HL-60 (cell line): ENCODE data around the gene KCNQ1.

Experiments used
- GABPA ChIP-seq: IDR thresholded peaks from 2 replicates; pipeline ENCODE4 v1.6.1; 2012; ENCODE audit warnings: low read depth
- POLR2AphosphoS5 ChIP-seq: IDR thresholded peaks from 2 replicates; pipeline ENCODE4 v1.6.1; 2012; ENCODE audit warnings: low read depth
- SPI1 ChIP-seq: IDR thresholded peaks from 2 replicates; pipeline ENCODE4 v1.6.1; 2012; ENCODE audit warnings: low read depth, mild to moderate bottlenecking, borderline replicate concordance
- TF ChIP-seq, protein P1 (sequence below): IDR thresholded peaks from one replicate; pipeline ENCODE4 v1.5.1; 2011; ENCODE audit warnings: low read length, control low read depth, inconsistent platforms; ENCODE audit not compliant: insufficient read depth
- TF ChIP-seq, protein P2 (sequence below): IDR thresholded peaks from 2 replicates; pipeline ENCODE4 v1.6.1; 2012; ENCODE audit warnings: low read depth; ENCODE audit not compliant: insufficient replicate concordance

DNA sequence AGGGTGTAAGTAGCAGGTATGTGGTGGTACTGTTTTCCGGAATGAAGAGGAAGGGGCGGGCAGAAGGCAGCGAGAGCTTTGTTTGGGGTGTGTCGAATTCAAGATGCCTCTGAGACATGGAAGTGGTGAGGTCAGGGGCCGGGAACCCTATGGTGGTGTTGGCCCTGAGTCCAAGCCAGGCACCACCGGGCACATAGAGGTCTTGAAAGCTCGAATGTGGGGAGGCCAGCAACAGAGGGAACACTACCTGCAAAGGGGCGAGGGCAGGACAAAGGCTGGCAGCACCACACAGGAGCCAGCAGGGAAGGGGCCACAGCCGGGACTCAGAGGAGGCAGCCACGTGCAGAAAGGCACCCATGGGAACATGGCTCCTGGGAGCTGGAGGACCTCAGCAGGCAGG lies 383.0 kb downstream of the KCNQ1 start:
- TF ChIP-seq, protein P1, sequence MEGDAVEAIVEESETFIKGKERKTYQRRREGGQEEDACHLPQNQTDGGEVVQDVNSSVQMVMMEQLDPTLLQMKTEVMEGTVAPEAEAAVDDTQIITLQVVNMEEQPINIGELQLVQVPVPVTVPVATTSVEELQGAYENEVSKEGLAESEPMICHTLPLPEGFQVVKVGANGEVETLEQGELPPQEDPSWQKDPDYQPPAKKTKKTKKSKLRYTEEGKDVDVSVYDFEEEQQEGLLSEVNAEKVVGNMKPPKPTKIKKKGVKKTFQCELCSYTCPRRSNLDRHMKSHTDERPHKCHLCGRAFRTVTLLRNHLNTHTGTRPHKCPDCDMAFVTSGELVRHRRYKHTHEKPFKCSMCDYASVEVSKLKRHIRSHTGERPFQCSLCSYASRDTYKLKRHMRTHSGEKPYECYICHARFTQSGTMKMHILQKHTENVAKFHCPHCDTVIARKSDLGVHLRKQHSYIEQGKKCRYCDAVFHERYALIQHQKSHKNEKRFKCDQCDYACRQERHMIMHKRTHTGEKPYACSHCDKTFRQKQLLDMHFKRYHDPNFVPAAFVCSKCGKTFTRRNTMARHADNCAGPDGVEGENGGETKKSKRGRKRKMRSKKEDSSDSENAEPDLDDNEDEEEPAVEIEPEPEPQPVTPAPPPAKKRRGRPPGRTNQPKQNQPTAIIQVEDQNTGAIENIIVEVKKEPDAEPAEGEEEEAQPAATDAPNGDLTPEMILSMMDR: no peak
- TF ChIP-seq POLR2AphosphoS5 (no peak), GABPA (no peak), SPI1 (no peak)
- TF ChIP-seq, protein P2, sequence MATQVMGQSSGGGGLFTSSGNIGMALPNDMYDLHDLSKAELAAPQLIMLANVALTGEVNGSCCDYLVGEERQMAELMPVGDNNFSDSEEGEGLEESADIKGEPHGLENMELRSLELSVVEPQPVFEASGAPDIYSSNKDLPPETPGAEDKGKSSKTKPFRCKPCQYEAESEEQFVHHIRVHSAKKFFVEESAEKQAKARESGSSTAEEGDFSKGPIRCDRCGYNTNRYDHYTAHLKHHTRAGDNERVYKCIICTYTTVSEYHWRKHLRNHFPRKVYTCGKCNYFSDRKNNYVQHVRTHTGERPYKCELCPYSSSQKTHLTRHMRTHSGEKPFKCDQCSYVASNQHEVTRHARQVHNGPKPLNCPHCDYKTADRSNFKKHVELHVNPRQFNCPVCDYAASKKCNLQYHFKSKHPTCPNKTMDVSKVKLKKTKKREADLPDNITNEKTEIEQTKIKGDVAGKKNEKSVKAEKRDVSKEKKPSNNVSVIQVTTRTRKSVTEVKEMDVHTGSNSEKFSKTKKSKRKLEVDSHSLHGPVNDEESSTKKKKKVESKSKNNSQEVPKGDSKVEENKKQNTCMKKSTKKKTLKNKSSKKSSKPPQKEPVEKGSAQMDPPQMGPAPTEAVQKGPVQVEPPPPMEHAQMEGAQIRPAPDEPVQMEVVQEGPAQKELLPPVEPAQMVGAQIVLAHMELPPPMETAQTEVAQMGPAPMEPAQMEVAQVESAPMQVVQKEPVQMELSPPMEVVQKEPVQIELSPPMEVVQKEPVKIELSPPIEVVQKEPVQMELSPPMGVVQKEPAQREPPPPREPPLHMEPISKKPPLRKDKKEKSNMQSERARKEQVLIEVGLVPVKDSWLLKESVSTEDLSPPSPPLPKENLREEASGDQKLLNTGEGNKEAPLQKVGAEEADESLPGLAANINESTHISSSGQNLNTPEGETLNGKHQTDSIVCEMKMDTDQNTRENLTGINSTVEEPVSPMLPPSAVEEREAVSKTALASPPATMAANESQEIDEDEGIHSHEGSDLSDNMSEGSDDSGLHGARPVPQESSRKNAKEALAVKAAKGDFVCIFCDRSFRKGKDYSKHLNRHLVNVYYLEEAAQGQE: no peak
